ENCODE data around the gene GDF9.

DNA sequence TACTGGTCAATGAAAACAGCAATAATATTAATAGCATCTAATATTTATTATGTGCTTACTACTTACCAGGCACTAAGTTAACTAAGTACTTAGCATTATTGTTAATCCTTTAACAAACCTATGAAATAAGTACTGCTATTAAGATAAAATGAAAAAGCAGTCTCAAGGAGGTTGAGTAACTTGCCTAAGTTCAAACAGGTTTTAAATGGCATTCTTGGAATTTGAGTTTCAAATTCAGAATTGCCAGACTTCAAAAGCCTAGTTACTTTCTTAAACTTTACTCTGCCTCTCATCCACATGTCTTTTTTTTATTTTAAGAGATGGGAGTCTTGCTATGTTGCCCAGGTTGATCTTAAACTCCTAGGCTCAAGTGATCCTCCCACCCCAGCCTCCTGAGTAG, 23.2 kb upstream of the GDF9 start:
- TF ChIP-seq, protein P1, sequence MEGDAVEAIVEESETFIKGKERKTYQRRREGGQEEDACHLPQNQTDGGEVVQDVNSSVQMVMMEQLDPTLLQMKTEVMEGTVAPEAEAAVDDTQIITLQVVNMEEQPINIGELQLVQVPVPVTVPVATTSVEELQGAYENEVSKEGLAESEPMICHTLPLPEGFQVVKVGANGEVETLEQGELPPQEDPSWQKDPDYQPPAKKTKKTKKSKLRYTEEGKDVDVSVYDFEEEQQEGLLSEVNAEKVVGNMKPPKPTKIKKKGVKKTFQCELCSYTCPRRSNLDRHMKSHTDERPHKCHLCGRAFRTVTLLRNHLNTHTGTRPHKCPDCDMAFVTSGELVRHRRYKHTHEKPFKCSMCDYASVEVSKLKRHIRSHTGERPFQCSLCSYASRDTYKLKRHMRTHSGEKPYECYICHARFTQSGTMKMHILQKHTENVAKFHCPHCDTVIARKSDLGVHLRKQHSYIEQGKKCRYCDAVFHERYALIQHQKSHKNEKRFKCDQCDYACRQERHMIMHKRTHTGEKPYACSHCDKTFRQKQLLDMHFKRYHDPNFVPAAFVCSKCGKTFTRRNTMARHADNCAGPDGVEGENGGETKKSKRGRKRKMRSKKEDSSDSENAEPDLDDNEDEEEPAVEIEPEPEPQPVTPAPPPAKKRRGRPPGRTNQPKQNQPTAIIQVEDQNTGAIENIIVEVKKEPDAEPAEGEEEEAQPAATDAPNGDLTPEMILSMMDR (IDR thresholded peaks at IDR 0.05; ENCODE audit: extremely low read depth in 1 of 2, insufficient read depth in 1 of 2, low read depth in 1 of 2, low read length in 2 of 2), result no peak
- TF ChIP-seq EZH2 (IDR thresholded peaks at IDR 0.05; ENCODE audit: borderline replicate concordance, low read depth, low read length, severe bottlenecking) (no peak), POLR2A (IDR thresholded peaks at IDR 0.05; ENCODE audit: low read depth, low read length) (no peak), MYC (IDR thresholded peaks at IDR 0.05; ENCODE audit: low read depth, low read length) (no peak), POLR2AphosphoS5 (IDR thresholded peaks at IDR 0.05; ENCODE audit: insufficient read depth, low read depth, low read length) (no peak), JUN (IDR thresholded peaks at IDR 0.05; ENCODE audit: borderline replicate concordance, insufficient read depth, insufficient read length, low read depth) (no peak)
- TF ChIP-seq, protein P2, sequence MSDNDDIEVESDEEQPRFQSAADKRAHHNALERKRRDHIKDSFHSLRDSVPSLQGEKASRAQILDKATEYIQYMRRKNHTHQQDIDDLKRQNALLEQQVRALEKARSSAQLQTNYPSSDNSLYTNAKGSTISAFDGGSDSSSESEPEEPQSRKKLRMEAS (IDR thresholded peaks at IDR 0.05; ENCODE audit: insufficient read depth, insufficient read length), result no peak

Measured in endothelial cell of umbilical vein (primary cell).